H9 (cell line): Measurements from ENCODE around the gene SCAF4. TPM values are rescaled to one million over a fixed set of nuclear protein-coding genes. Genes with fewer than 3 reads are reported as not detected.
A peak's percentile ranks its signal among the peaks of the same experiment; 100 is the strongest.

ENCODE experiments used
- DNase-seq: peaks from one replicate; pipeline ENCODE4 v3.0.0-alpha.2; 2017
- H2AFZ ChIP-seq: one replicate; pipeline ENCODE4 v1.6.1; 2013; ENCODE audit warnings: mild to moderate bottlenecking, low read length, control low read depth, moderate library complexity
- H2AK5ac ChIP-seq: 2 replicates; pipeline ENCODE4 v1.6.1; 2013; ENCODE audit warnings: low read length, control low read depth, mixed read lengths; ENCODE audit not compliant: insufficient read length
- H2BK120ac ChIP-seq: one replicate; pipeline ENCODE4 v1.6.1; 2013; ENCODE audit warnings: low read depth, mild to moderate bottlenecking, low read length, control low read depth, inconsistent platforms; ENCODE audit not compliant: poor library complexity, severe bottlenecking
- H2BK12ac ChIP-seq: 2 replicates; pipeline ENCODE4 v1.6.1; 2013; ENCODE audit warnings: low read length, control low read depth, mixed read lengths, low read depth; ENCODE audit not compliant: insufficient read length
- H2BK15ac ChIP-seq: 2 replicates; pipeline ENCODE4 v1.6.1; 2013; ENCODE audit warnings: low read depth, low read length, control low read depth
- H2BK20ac ChIP-seq: one replicate; pipeline ENCODE4 v1.6.1; 2013; ENCODE audit warnings: low read depth, mild to moderate bottlenecking, low read length, control low read depth, inconsistent platforms; ENCODE audit not compliant: poor library complexity, severe bottlenecking
- H2BK5ac ChIP-seq: 2 replicates; pipeline ENCODE4 v1.6.1; 2013; ENCODE audit warnings: low read length, control low read depth, mixed read lengths; ENCODE audit not compliant: insufficient read length
- H3K14ac ChIP-seq: 2 replicates; pipeline ENCODE4 v1.6.1; 2013; ENCODE audit warnings: low read length, control low read depth; ENCODE audit not compliant: insufficient read depth
- H3K18ac ChIP-seq: 2 replicates; pipeline ENCODE4 v1.6.1; 2013; ENCODE audit warnings: low read depth, mild to moderate bottlenecking, mixed read lengths, low read length, control low read depth; ENCODE audit not compliant: insufficient read length
- H3K23ac ChIP-seq: 2 replicates; pipeline ENCODE4 v1.6.1; 2013; ENCODE audit warnings: low read length, control low read depth, mixed read lengths, low read depth; ENCODE audit not compliant: insufficient read length
- H3K23me2 ChIP-seq: 2 replicates; pipeline ENCODE4 v1.6.1; 2013; ENCODE audit warnings: low read depth, mild to moderate bottlenecking, mixed read lengths, low read length, control low read depth; ENCODE audit not compliant: insufficient read length, poor library complexity, severe bottlenecking
- H3K27ac ChIP-seq: 2 replicates; pipeline ENCODE4 v1.5.1; 2013; ENCODE audit warnings: low read length, control low read depth, mixed read lengths, low read depth; ENCODE audit not compliant: insufficient read length
- H3K27me3 ChIP-seq: 2 replicates; pipeline ENCODE4 v1.6.1; 2013; ENCODE audit warnings: low read length, control low read depth, inconsistent platforms; ENCODE audit not compliant: insufficient read depth
- H3K4ac ChIP-seq: 2 replicates; pipeline ENCODE4 v1.6.1; 2013; ENCODE audit warnings: low read depth, mild to moderate bottlenecking, control low read depth, inconsistent platforms, low read length, moderate library complexity
- H3K4me1 ChIP-seq: 2 replicates; pipeline ENCODE4 v1.6.1; 2013; ENCODE audit warnings: low read length, control low read depth, inconsistent platforms; ENCODE audit not compliant: insufficient read depth
- H3K4me2 ChIP-seq: 2 replicates; pipeline ENCODE4 v1.6.1; 2013; ENCODE audit warnings: low read length, control low read depth, mixed read lengths; ENCODE audit not compliant: insufficient read length, insufficient read depth
- H3K56ac ChIP-seq: 2 replicates; pipeline ENCODE4 v1.6.1; 2013; ENCODE audit warnings: low read depth, mild to moderate bottlenecking, mixed read lengths, low read length, control low read depth; ENCODE audit not compliant: insufficient read length
- H3K79me1 ChIP-seq: 2 replicates; pipeline ENCODE4 v1.6.1; 2013; ENCODE audit warnings: low read depth, mild to moderate bottlenecking, moderate library complexity, low read length, control low read depth, inconsistent platforms; ENCODE audit not compliant: insufficient read depth, poor library complexity, severe bottlenecking
- H3K79me2 ChIP-seq: 2 replicates; pipeline ENCODE4 v1.6.1; 2013; ENCODE audit warnings: low read length, control low read depth, inconsistent platforms; ENCODE audit not compliant: insufficient read depth
- H3K9ac ChIP-seq: 2 replicates; pipeline ENCODE4 v1.6.1; 2013; ENCODE audit warnings: low read length, control low read depth, mixed read lengths; ENCODE audit not compliant: insufficient read length; ENCODE audit errors: extremely low read depth
- H3K9me3 ChIP-seq: one replicate; pipeline ENCODE4 v1.6.1; 2013; ENCODE audit warnings: low read depth, low read length, inconsistent platforms; ENCODE audit not compliant: control insufficient read depth
- H3T11ph ChIP-seq: one replicate; pipeline ENCODE4 v1.6.1; 2013; ENCODE audit warnings: mild to moderate bottlenecking, low read length, control low read depth, inconsistent platforms
- H4K20me1 ChIP-seq: one replicate; pipeline ENCODE4 v1.6.1; 2013; ENCODE audit not compliant: control insufficient read depth, insufficient read length, insufficient read depth
- H4K5ac ChIP-seq: 2 replicates; pipeline ENCODE4 v1.6.1; 2013; ENCODE audit warnings: low read depth, mild to moderate bottlenecking, mixed read lengths, low read length, control low read depth; ENCODE audit not compliant: insufficient read length
- H4K8ac ChIP-seq: replicated peaks from 2 replicates; pipeline ENCODE4 v1.6.1; 2013; ENCODE audit warnings: low read length, control low read depth, mixed read lengths, low read depth; ENCODE audit not compliant: insufficient read length
- H4K91ac ChIP-seq: 2 replicates; pipeline ENCODE4 v1.6.1; 2013; ENCODE audit warnings: low read depth, mild to moderate bottlenecking, moderate library complexity, mixed read lengths, low read length, control low read depth; ENCODE audit not compliant: insufficient read length
- H3K27ac Mint-ChIP-seq, 3 experiments: 2 replicates in 2 of 3; 3 replicates in 1 of 3; pipeline ENCODE4 v1.8.0; 2020 to 2021; ENCODE audit warnings: mixed read lengths in 3 of 3, mild to moderate bottlenecking in 1 of 3, moderate library complexity in 1 of 3
- H3K27me3 Mint-ChIP-seq: 2 replicates; pipeline ENCODE4 v1.8.0; 2021; ENCODE audit warnings: low read depth, mild to moderate bottlenecking, moderate library complexity, mixed read lengths
- H3K36me3 Mint-ChIP-seq, 3 experiments: 2 replicates in 2 of 3; 3 replicates in 1 of 3; pipeline ENCODE4 v1.8.0; 2020 to 2021; ENCODE audit warnings: low read depth in 3 of 3, mixed read lengths in 3 of 3; ENCODE audit not compliant: insufficient read depth in 1 of 3
- H3K4me1 Mint-ChIP-seq, 2 experiments: 2 replicates each; pipeline ENCODE4 v1.8.0; 2020; ENCODE audit warnings: mixed read lengths in 2 of 2
- H3K4me3 Mint-ChIP-seq, 2 experiments: 2 replicates in 1 of 2; 3 replicates in 1 of 2; pipeline ENCODE4 v1.8.0; 2020 to 2021; ENCODE audit warnings: mild to moderate bottlenecking in 2 of 2, mixed read lengths in 2 of 2, moderate library complexity in 1 of 2
- H3K9me3 Mint-ChIP-seq, 2 experiments: 2 replicates in 1 of 2; 3 replicates in 1 of 2; pipeline ENCODE4 v1.8.0; 2020; ENCODE audit warnings: mild to moderate bottlenecking in 2 of 2, mixed read lengths in 2 of 2, moderate library complexity in 1 of 2
- WGBS: extraction: QIAGEN DNeasy Blood & Tissue Kit; methylation state at CpG from one replicate; pipeline ENCODE4 v1.1.7; 2013; ENCODE audit warnings: missing lambda C conversion rate, low lambda C conversion rate, mixed read lengths; ENCODE audit not compliant: insufficient read length; ENCODE audit errors: extremely low coverage; 5-methylcytosine and 5-hydroxymethylcytosine counted together
- total RNA-seq: library from RNA; stranded (reverse); gene quantifications from 2 replicates; pipeline ENCODE4 v1.2.1, GENCODE V29; 2021
- TF ChIP-seq, protein P1 (sequence below): fragments of 200-600 bp; sonication (generic); conservative IDR thresholded peaks from 3 replicates; pipeline ENCODE4 v1.8.0; 2021; ENCODE audit warnings: antibody characterized with exemption, mild to moderate bottlenecking

The SCAF4 gene
- total RNA-seq, 1 experiment from 2014 or later, result 76.8 TPM

DNA sequence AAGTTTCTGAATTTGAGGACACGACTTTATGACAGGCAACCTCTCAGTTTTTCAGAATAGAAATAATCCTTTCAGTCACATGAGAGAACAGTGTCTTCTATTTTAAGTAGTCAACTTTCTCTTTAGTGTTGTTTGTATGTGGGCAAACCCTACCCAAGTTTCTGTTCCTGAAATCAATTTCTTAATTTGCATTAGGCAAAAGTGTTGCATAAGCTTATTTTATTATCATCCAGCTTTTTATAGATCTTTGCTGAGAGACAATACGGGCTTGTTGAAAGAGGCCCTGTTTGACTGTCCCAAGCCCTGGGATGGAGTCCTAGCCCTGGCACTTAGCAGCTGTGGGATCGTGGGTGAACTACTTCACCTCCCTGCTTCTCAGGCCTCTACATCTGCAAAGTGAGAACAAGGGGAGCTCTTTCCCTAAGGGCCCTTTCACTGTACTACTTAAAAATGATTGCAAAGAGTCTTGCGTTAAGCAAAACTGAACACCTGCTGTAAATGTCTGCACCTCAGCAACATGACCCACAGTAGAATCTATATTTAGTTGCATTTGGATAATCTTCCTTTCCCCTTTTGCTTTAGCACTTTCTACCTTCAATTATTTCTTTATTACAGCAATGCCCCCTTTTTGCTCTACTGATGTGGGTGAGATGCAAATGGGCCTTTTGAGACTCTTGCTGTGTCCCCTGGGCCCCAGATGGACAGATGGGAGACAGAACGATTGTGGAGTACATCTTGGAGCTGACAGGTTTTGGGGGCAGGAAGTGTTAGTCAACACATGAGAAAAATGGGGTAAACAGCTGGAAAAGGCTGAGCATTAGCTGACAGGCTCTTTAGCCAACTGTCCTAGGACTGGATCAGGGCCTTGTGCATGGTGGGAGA, 41.0 kb upstream of the SCAF4 start:
- no CpG with 5 or more reads among the region's 5 CpGs for WGBS
- H3T11ph ChIP-seq, result no peak overlapping the region
- TF ChIP-seq, protein P1, sequence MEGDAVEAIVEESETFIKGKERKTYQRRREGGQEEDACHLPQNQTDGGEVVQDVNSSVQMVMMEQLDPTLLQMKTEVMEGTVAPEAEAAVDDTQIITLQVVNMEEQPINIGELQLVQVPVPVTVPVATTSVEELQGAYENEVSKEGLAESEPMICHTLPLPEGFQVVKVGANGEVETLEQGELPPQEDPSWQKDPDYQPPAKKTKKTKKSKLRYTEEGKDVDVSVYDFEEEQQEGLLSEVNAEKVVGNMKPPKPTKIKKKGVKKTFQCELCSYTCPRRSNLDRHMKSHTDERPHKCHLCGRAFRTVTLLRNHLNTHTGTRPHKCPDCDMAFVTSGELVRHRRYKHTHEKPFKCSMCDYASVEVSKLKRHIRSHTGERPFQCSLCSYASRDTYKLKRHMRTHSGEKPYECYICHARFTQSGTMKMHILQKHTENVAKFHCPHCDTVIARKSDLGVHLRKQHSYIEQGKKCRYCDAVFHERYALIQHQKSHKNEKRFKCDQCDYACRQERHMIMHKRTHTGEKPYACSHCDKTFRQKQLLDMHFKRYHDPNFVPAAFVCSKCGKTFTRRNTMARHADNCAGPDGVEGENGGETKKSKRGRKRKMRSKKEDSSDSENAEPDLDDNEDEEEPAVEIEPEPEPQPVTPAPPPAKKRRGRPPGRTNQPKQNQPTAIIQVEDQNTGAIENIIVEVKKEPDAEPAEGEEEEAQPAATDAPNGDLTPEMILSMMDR, result no peak
- H2AK5ac ChIP-seq, result no peak overlapping the region
- no peak overlapping the region for H4K8ac ChIP-seq
- no peak overlapping the region for H2AFZ ChIP-seq
- no peak overlapping the region for H2BK120ac ChIP-seq
- H3K4me1 ChIP-seq, result no peaks in the 10 kb centered on the region
- Mint-ChIP-seq H3K4me1 (no peaks in the 10 kb centered on the region), H3K4me3 (no peak overlapping the region), H3K27ac (peak overlapping the region in 1 of 3 experiments; percentile 4; a peak in 1 of 7 replicates), H3K36me3 (no peaks in the 10 kb centered on the region), H3K9me3 (no peaks in the 10 kb centered on the region), H3K27me3 (no peaks in the 10 kb centered on the region)
- no peaks in the 10 kb centered on the region for H3K27me3 ChIP-seq
- no peak overlapping the region for H3K18ac ChIP-seq
- H2BK20ac ChIP-seq, result no peak overlapping the region
- H3K14ac ChIP-seq, result no peak overlapping the region
- H3K79me2 ChIP-seq, result no peaks in the 10 kb centered on the region
- no peak overlapping the region for H3K56ac ChIP-seq
- no peak overlapping the region for H2BK12ac ChIP-seq
- H3K23me2 ChIP-seq, result no peaks in the 10 kb centered on the region
- H4K20me1 ChIP-seq, result no peaks in the 10 kb centered on the region
- no peak overlapping the region for H3K23ac ChIP-seq
- H3K79me1 ChIP-seq, result no peaks in the 10 kb centered on the region
- H2BK5ac ChIP-seq, result no peak overlapping the region
- no peak overlapping the region for H3K4ac ChIP-seq
- no peaks in the 10 kb centered on the region for H3K9me3 ChIP-seq
- H3K9ac ChIP-seq, result no peak overlapping the region
- no peak overlapping the region for H4K5ac ChIP-seq
- H3K4me2 ChIP-seq, result no peak overlapping the region
- no peak overlapping the region for H2BK15ac ChIP-seq
- no peak overlapping the region for H3K27ac ChIP-seq
- DNase-seq, result no peak
- no peak overlapping the region for H4K91ac ChIP-seq
